NT2/D1 (cell line): ENCODE measurements around the gene ALDOB.

Source experiments
- YY1 ChIP-seq: IDR thresholded peaks from 2 replicates; pipeline ENCODE4 v1.6.1; 2011; ENCODE audit not compliant: insufficient read length, insufficient read depth
- ZNF274 ChIP-seq: IDR thresholded peaks from 2 replicates; pipeline ENCODE4 v1.6.1; 2011; ENCODE audit warnings: mild to moderate bottlenecking, low read depth, low read length

GRCh38 chr9:101455656-101456240 lies 20.2 kb upstream of the ALDOB start:
- no peak for TF ChIP-seq ZNF274
- TF ChIP-seq YY1, result no peak
